Activated T-cell treated with anti-CD3 and anti-CD28 coated beads, Interleukin-2, amount 50 U/mL, for 24 hours (primary cell): ENCODE measurements around the gene SIPA1L3.

Source experiments
- DNase-seq: peaks from one replicate; pipeline ENCODE4 v3.0.0-alpha.2; 2020
- H3K27ac Mint-ChIP-seq: 2 replicates; pipeline ENCODE4 v1.8.0; 2020; ENCODE audit warnings: mild to moderate bottlenecking, mixed read lengths
- H3K27me3 Mint-ChIP-seq: 2 replicates; pipeline ENCODE4 v1.8.0; 2020; ENCODE audit warnings: mixed read lengths
- H3K36me3 Mint-ChIP-seq: 2 replicates; pipeline ENCODE4 v1.8.0; 2020; ENCODE audit warnings: low read depth, mixed read lengths
- H3K4me1 Mint-ChIP-seq: 2 replicates; pipeline ENCODE4 v1.8.0; 2020; ENCODE audit warnings: low read depth, mixed read lengths
- H3K4me3 Mint-ChIP-seq: 2 replicates; pipeline ENCODE4 v1.8.0; 2020; ENCODE audit warnings: mild to moderate bottlenecking, moderate library complexity, mixed read lengths
- H3K9me3 Mint-ChIP-seq: 2 replicates; pipeline ENCODE4 v1.8.0; 2020; ENCODE audit warnings: mixed read lengths

Gene SIPA1L3

GRCh38 chr19:37950471-37951175 lies 43.6 kb downstream of the SIPA1L3 start:
- H3K36me3 Mint-ChIP-seq, result peaks cover 27% of the 10 kb centered on the region
- H3K27me3 Mint-ChIP-seq, result no peaks in the 10 kb centered on the region
- no peak overlapping the region for H3K4me3 Mint-ChIP-seq
- no peak for DNase-seq
- peaks cover 1% of the 10 kb centered on the region for H3K4me1 Mint-ChIP-seq
- H3K27ac Mint-ChIP-seq, result no peak overlapping the region
- H3K9me3 Mint-ChIP-seq, result peaks cover 4% of the 10 kb centered on the region

GRCh38 chr19:37951816-37952210 lies 44.8 kb downstream of the SIPA1L3 start:
- peaks cover 7% of the 10 kb centered on the region for H3K9me3 Mint-ChIP-seq
- peaks cover 32% of the 10 kb centered on the region for H3K36me3 Mint-ChIP-seq
- H3K4me1 Mint-ChIP-seq, result peaks cover 4% of the 10 kb centered on the region
- no peak for DNase-seq
- H3K27ac Mint-ChIP-seq, result no peak overlapping the region
- no peak overlapping the region for H3K4me3 Mint-ChIP-seq
- H3K27me3 Mint-ChIP-seq, result no peaks in the 10 kb centered on the region

GRCh38 chr19:37953171-37953917 lies 46.3 kb downstream of the SIPA1L3 start:
- Mint-ChIP-seq H3K4me3 (no peak overlapping the region), H3K36me3 (peaks cover 36% of the 10 kb centered on the region), H3K27ac (no peak overlapping the region), H3K27me3 (no peaks in the 10 kb centered on the region), H3K9me3 (peaks cover 10% of the 10 kb centered on the region), H3K4me1 (peaks cover 4% of the 10 kb centered on the region)
- no peak for DNase-seq

GRCh38 chr19:37953918-37954303 lies 46.9 kb downstream of the SIPA1L3 start:
- H3K27ac Mint-ChIP-seq, result no peak overlapping the region

GRCh38 chr19:37954421-37954874 lies 47.4 kb downstream of the SIPA1L3 start:
- Mint-ChIP-seq H3K4me3 (no peak overlapping the region), H3K27me3 (no peaks in the 10 kb centered on the region), H3K27ac (no peak overlapping the region), H3K36me3 (peaks cover 46% of the 10 kb centered on the region), H3K4me1 (peaks cover 8% of the 10 kb centered on the region), H3K9me3 (peaks cover 18% of the 10 kb centered on the region)
- no peak for DNase-seq

More at GRCh38 chr19:37953918-37954303, 46.9 kb downstream of the SIPA1L3 start:
- peaks cover 14% of the 10 kb centered on the region for H3K9me3 Mint-ChIP-seq
- H3K27me3 Mint-ChIP-seq, result no peaks in the 10 kb centered on the region
- DNase-seq, result no peak
- H3K36me3 Mint-ChIP-seq, result peaks cover 41% of the 10 kb centered on the region
- H3K4me3 Mint-ChIP-seq, result no peak overlapping the region
- H3K4me1 Mint-ChIP-seq, result peaks cover 4% of the 10 kb centered on the region

- H3K9me3 Mint-ChIP-seq, result peaks cover 19% of the 10 kb centered on the region
- H3K27me3 Mint-ChIP-seq, result no peaks in the 10 kb centered on the region
- peaks cover 37% of the 10 kb centered on the region for H3K36me3 Mint-ChIP-seq
- H3K4me3 Mint-ChIP-seq, result no peak overlapping the region
- no peak for DNase-seq
- peaks cover 9% of the 10 kb centered on the region for H3K4me1 Mint-ChIP-seq
- no peak overlapping the region for H3K27ac Mint-ChIP-seq
These were observed 49.0 kb downstream of the SIPA1L3 start for GRCh38 chr19:37955986-37956385.

GRCh38 chr19:37957176-37957575 lies 50.2 kb downstream of the SIPA1L3 start:
- peaks cover 40% of the 10 kb centered on the region for H3K36me3 Mint-ChIP-seq
- peaks cover 7% of the 10 kb centered on the region for H3K4me1 Mint-ChIP-seq
- no peak overlapping the region for H3K27ac Mint-ChIP-seq
- DNase-seq, result no peak
- H3K4me3 Mint-ChIP-seq, result no peak overlapping the region
- H3K27me3 Mint-ChIP-seq, result no peaks in the 10 kb centered on the region
- peaks cover 26% of the 10 kb centered on the region for H3K9me3 Mint-ChIP-seq

- peaks cover 28% of the 10 kb centered on the region for H3K9me3 Mint-ChIP-seq
- no peak overlapping the region for H3K4me3 Mint-ChIP-seq
- no peak for DNase-seq
- peaks cover 7% of the 10 kb centered on the region for H3K4me1 Mint-ChIP-seq
- H3K36me3 Mint-ChIP-seq, result peaks cover 41% of the 10 kb centered on the region
- H3K27me3 Mint-ChIP-seq, result no peaks in the 10 kb centered on the region
- H3K27ac Mint-ChIP-seq, result no peak overlapping the region
These were observed 52.7 kb downstream of the SIPA1L3 start for GRCh38 chr19:37959665-37960114.

GRCh38 chr19:37961198-37961597 lies 54.2 kb downstream of the SIPA1L3 start:
- Mint-ChIP-seq H3K9me3 (peaks cover 22% of the 10 kb centered on the region), H3K27me3 (no peaks in the 10 kb centered on the region), H3K27ac (no peak overlapping the region), H3K4me1 (peaks cover 5% of the 10 kb centered on the region), H3K4me3 (no peak overlapping the region), H3K36me3 (peaks cover 34% of the 10 kb centered on the region)
- no peak for DNase-seq

GRCh38 chr19:37963190-37963936 lies 56.4 kb downstream of the SIPA1L3 start:
- Mint-ChIP-seq H3K27me3 (no peaks in the 10 kb centered on the region), H3K9me3 (peaks cover 18% of the 10 kb centered on the region), H3K4me3 (no peak overlapping the region), H3K4me1 (peaks cover 5% of the 10 kb centered on the region), H3K36me3 (peaks cover 34% of the 10 kb centered on the region), H3K27ac (no peak overlapping the region)
- no peak for DNase-seq

GRCh38 chr19:37964109-37964508 lies 57.1 kb downstream of the SIPA1L3 start:
- H3K27me3 Mint-ChIP-seq, result no peaks in the 10 kb centered on the region
- peaks cover 5% of the 10 kb centered on the region for H3K4me1 Mint-ChIP-seq
- peaks cover 18% of the 10 kb centered on the region for H3K9me3 Mint-ChIP-seq
- peaks cover 34% of the 10 kb centered on the region for H3K36me3 Mint-ChIP-seq
- DNase-seq, result no peak
- no peak overlapping the region for H3K27ac Mint-ChIP-seq
- H3K4me3 Mint-ChIP-seq, result no peak overlapping the region

GRCh38 chr19:37966211-37966661 lies 59.2 kb downstream of the SIPA1L3 start:
- Mint-ChIP-seq H3K27me3 (no peaks in the 10 kb centered on the region), H3K4me3 (no peak overlapping the region), H3K36me3 (peaks cover 45% of the 10 kb centered on the region), H3K9me3 (peaks cover 26% of the 10 kb centered on the region), H3K4me1 (no peaks in the 10 kb centered on the region), H3K27ac (no peak overlapping the region)
- DNase-seq, result no peak

- Mint-ChIP-seq H3K36me3 (peaks cover 42% of the 10 kb centered on the region), H3K27ac (no peak overlapping the region), H3K4me1 (no peaks in the 10 kb centered on the region), H3K9me3 (peaks cover 21% of the 10 kb centered on the region), H3K27me3 (no peaks in the 10 kb centered on the region), H3K4me3 (no peak overlapping the region)
- DNase-seq, result no peak
These were observed 59.7 kb downstream of the SIPA1L3 start for GRCh38 chr19:37966662-37967231.

- no peak overlapping the region for H3K4me3 Mint-ChIP-seq
- no peak for DNase-seq
- H3K36me3 Mint-ChIP-seq, result peaks cover 45% of the 10 kb centered on the region
- no peaks in the 10 kb centered on the region for H3K27me3 Mint-ChIP-seq
- peaks cover 23% of the 10 kb centered on the region for H3K9me3 Mint-ChIP-seq
- H3K4me1 Mint-ChIP-seq, result peaks cover 4% of the 10 kb centered on the region
- H3K27ac Mint-ChIP-seq, result no peak overlapping the region
These were observed 62.7 kb downstream of the SIPA1L3 start for GRCh38 chr19:37969695-37970094.
